ENCODE measurements around the gene COMMD4. TPM values are rescaled to one million over a fixed set of nuclear protein-coding genes. Genes with fewer than 3 reads are reported as not detected.
A peak's percentile ranks its signal among the peaks of the same experiment; 100 is the strongest.
"Not testable (repeated sequence)": the region's sequence is repeated elsewhere in the genome, so short reads cannot be mapped to it uniquely, and the experiment has no call there.

The COMMD4 gene
- total and polyA plus RNA-seq, 2 donors (not counting 1 experiment from before 2014, with no cell fraction given): 65.9 to 74.9 TPM

DNA sequence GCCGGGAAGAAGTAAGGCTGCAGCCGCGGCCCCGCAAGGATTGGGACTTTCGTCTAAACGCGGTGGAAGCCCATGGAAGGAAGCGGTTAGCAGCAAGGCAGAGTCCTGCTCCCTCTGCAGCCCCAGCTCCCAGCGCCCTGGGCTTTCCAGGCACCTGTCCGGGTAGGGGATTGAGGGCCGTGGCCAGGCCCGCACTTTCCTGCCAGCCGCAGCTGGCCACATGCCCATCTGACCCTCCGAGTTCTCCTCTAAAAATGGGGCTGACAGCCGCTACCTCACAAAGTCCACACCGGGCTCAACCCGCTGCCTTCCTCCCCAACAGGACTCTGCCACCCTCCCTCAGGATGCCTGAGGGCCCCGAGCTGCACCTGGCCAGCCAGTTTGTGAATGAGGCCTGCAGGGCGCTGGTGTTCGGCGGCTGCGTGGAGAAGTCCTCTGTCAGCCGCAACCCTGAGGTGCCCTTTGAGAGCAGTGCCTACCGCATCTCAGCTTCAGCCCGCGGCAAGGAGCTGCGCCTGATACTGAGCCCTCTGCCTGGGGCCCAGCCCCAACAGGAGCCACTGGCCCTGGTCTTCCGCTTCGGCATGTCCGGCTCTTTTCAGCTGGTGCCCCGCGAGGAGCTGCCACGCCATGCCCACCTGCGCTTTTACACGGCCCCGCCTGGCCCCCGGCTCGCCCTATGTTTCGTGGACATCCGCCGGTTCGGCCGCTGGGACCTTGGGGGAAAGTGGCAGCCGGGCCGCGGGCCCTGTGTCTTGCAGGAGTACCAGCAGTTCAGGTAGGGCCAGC is 12.9 kb downstream of the COMMD4 start:
- TF ChIP-seq CTCF (conservative IDR thresholded peaks at IDR 0.05 in 1 of 2, IDR thresholded peaks at IDR 0.05 in 1 of 2; ENCODE audit: low read depth in 1 of 2, low read length in 2 of 2) (no peak), EZH2 (IDR thresholded peaks at IDR 0.05; ENCODE audit: low read length, missing control alignments) (peak; percentile 75)
- Histone ChIP-seq H3K4me1 (ENCODE audit: control insufficient read depth, extremely low read depth, insufficient read depth, low read length) (no peaks in the 10 kb centered on the region), H2AFZ (ENCODE audit: low read length) (peak overlapping the region; percentile 33), H3K27ac (ENCODE audit: insufficient read depth, low read length) (no peak overlapping the region), H3K9ac (ENCODE audit: insufficient read depth, low read length) (no peak overlapping the region), H3K9me3 (ENCODE audit: control insufficient read depth, insufficient read depth, low read depth, low read length) (no peaks in the 10 kb centered on the region), H3K4me3 (replicated peaks in 1 of 4; ENCODE audit: control extremely low read depth in 1 of 4, insufficient read depth in 1 of 4, low read depth in 3 of 4, low read length in 4 of 4) (peak overlapping the region; percentile 56 to 79 (median 70)), H3K36me3 (ENCODE audit: control insufficient read depth, insufficient read depth, low read length) (no peaks in the 10 kb centered on the region), H3K79me2 (ENCODE audit: control insufficient read depth, insufficient read depth, low read length) (no peaks in the 10 kb centered on the region), H3K4me2 (ENCODE audit: extremely low read depth, insufficient read depth, low read length) (peak overlapping the region; percentile 59), H4K20me1 (ENCODE audit: control insufficient read depth, extremely low read depth, insufficient read depth, low read length) (no peaks in the 10 kb centered on the region), H3K27me3 (ENCODE audit: control insufficient read depth, insufficient read depth, low read length) (peaks cover 5% of the 10 kb centered on the region)
- no peak for DNase-seq (ENCODE audit: low read depth in 2 of 2)

- not testable (repeated sequence) for H3K4me1 ChIP-seq (ENCODE audit: control insufficient read depth, extremely low read depth, insufficient read depth, low read length); H3K27me3 ChIP-seq (ENCODE audit: control insufficient read depth, insufficient read depth, low read length); H3K9me3 ChIP-seq (ENCODE audit: control insufficient read depth, insufficient read depth, low read depth, low read length); H4K20me1 ChIP-seq (ENCODE audit: control insufficient read depth, extremely low read depth, insufficient read depth, low read length); DNase-seq (ENCODE audit: low read depth in 2 of 2); H3K4me2 ChIP-seq (ENCODE audit: extremely low read depth, insufficient read depth, low read length); H3K79me2 ChIP-seq (ENCODE audit: control insufficient read depth, insufficient read depth, low read length); H2AFZ ChIP-seq (ENCODE audit: low read length); H3K4me3 ChIP-seq (replicated peaks in 1 of 4; ENCODE audit: control extremely low read depth in 1 of 4, insufficient read depth in 1 of 4, low read depth in 3 of 4, low read length in 4 of 4); H3K9ac ChIP-seq (ENCODE audit: insufficient read depth, low read length); H3K27ac ChIP-seq (ENCODE audit: insufficient read depth, low read length); H3K36me3 ChIP-seq (ENCODE audit: control insufficient read depth, insufficient read depth, low read length)
These were observed 13.4 kb downstream of the COMMD4 start for GRCh38 chr15:75349351-75349669.

DNA sequence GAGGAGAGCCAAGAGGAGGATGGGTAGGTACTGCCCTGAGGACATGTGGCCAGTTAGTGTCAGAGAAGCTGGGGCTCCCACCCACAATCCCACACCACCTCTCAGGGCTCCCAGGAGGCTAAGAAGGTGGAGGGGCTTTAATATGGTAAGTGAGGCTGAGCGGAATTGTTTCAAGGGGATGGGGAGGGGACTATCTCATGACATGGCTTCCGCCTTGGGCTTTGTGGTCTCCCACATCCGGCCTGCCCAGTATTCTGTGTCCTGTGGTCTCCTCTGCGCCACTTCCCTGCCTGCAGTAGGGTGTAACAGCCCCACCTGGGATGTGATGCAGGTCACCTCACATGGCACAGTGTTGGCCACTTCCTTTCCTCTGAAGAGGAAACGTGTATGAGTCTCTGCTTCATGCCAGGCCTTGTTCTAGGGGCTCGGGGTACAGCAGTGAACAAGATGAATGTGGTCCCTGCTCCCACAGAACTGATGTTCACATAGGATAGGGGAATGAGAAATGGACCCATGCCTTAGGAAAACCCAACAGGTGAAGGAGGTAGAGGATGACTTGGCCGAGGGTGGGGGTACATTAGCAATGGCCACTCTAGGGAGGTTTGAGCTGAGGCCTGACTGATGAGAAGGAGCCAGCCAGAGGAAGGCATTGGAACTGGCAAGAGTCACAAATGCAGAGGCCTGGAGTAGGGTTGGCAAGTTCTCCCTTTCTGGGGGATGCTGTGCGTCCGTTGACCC is 14.2 kb downstream of the COMMD4 start:
- Histone ChIP-seq H3K4me1 (ENCODE audit: control insufficient read depth, extremely low read depth, insufficient read depth, low read length) (no peaks in the 10 kb centered on the region), H3K79me2 (ENCODE audit: control insufficient read depth, insufficient read depth, low read length) (no peaks in the 10 kb centered on the region), H3K4me3 (replicated peaks in 1 of 4; ENCODE audit: control extremely low read depth in 1 of 4, insufficient read depth in 1 of 4, low read depth in 3 of 4, low read length in 4 of 4) (no peak overlapping the region), H3K27me3 (ENCODE audit: control insufficient read depth, insufficient read depth, low read length) (peaks cover 5% of the 10 kb centered on the region), H3K4me2 (ENCODE audit: extremely low read depth, insufficient read depth, low read length) (no peak overlapping the region), H3K27ac (ENCODE audit: insufficient read depth, low read length) (no peak overlapping the region), H2AFZ (ENCODE audit: low read length) (no peak overlapping the region), H3K9ac (ENCODE audit: insufficient read depth, low read length) (no peak overlapping the region), H4K20me1 (ENCODE audit: control insufficient read depth, extremely low read depth, insufficient read depth, low read length) (no peaks in the 10 kb centered on the region), H3K9me3 (ENCODE audit: control insufficient read depth, insufficient read depth, low read depth, low read length) (no peaks in the 10 kb centered on the region), H3K36me3 (ENCODE audit: control insufficient read depth, insufficient read depth, low read length) (peaks cover 2% of the 10 kb centered on the region)
- DNase-seq (ENCODE audit: low read depth in 2 of 2): no peak
- no peak for TF ChIP-seq EZH2 (IDR thresholded peaks at IDR 0.05; ENCODE audit: low read length, missing control alignments)
- TF ChIP-seq CTCF (conservative IDR thresholded peaks at IDR 0.05 in 1 of 2, IDR thresholded peaks at IDR 0.05 in 1 of 2; ENCODE audit: low read depth in 1 of 2, low read length in 2 of 2): no peak

Measured in fibroblast of lung (primary cell).